PFSK-1 (cell line): Measurements from ENCODE around the gene LCMT1.

ENCODE experiments used
- POLR2AphosphoS5 ChIP-seq: IDR thresholded peaks from 2 replicates; pipeline ENCODE4 v1.6.1; 2012; ENCODE audit warnings: low read depth, mild to moderate bottlenecking, control low read depth, low read length, moderate library complexity
- SIN3A ChIP-seq: IDR thresholded peaks from 2 replicates; pipeline ENCODE4 v1.6.1; 2012; ENCODE audit warnings: mild to moderate bottlenecking, low read length, moderate library complexity, borderline replicate concordance; ENCODE audit not compliant: insufficient read depth
- TAF1 ChIP-seq: IDR thresholded peaks from 2 replicates; pipeline ENCODE4 v1.6.1; 2012; ENCODE audit warnings: low read length, control low read depth, borderline replicate concordance; ENCODE audit not compliant: insufficient read depth
- TF ChIP-seq, protein P1 (sequence below), 2 experiments: IDR thresholded peaks; 2 replicates each; pipeline versions ENCODE4 v1.6.1 to v1.8.0; 2011 to 2012; ENCODE audit warnings: low read depth in 2 of 2, low read length in 2 of 2, control low read depth in 1 of 2, inconsistent platforms in 1 of 2, mild to moderate bottlenecking in 1 of 2, moderate library complexity in 1 of 2; ENCODE audit not compliant: insufficient read depth in 1 of 2

DNA sequence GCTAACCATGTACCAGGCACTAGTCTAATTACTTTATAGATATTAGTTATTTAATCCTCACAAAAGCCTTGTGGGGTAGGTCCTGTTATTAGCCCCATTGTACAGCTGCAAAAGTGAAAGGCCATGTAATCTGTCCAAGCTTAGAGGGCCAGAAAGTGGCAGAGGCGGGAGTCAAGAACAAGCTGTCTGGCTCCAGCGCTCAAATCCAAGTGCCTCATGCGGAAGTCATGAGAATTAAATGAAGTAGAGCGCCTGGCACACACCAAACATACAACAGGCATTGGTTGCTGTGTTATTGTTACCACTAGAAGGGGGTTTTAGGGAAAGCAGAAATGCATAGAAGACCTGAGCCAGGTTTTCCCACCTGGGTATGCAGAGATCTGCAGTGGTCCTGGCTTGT, 106.4 kb downstream of the LCMT1 start:
- TF ChIP-seq SIN3A (no peak), POLR2AphosphoS5 (no peak), TAF1 (no peak)
- TF ChIP-seq, protein P1, sequence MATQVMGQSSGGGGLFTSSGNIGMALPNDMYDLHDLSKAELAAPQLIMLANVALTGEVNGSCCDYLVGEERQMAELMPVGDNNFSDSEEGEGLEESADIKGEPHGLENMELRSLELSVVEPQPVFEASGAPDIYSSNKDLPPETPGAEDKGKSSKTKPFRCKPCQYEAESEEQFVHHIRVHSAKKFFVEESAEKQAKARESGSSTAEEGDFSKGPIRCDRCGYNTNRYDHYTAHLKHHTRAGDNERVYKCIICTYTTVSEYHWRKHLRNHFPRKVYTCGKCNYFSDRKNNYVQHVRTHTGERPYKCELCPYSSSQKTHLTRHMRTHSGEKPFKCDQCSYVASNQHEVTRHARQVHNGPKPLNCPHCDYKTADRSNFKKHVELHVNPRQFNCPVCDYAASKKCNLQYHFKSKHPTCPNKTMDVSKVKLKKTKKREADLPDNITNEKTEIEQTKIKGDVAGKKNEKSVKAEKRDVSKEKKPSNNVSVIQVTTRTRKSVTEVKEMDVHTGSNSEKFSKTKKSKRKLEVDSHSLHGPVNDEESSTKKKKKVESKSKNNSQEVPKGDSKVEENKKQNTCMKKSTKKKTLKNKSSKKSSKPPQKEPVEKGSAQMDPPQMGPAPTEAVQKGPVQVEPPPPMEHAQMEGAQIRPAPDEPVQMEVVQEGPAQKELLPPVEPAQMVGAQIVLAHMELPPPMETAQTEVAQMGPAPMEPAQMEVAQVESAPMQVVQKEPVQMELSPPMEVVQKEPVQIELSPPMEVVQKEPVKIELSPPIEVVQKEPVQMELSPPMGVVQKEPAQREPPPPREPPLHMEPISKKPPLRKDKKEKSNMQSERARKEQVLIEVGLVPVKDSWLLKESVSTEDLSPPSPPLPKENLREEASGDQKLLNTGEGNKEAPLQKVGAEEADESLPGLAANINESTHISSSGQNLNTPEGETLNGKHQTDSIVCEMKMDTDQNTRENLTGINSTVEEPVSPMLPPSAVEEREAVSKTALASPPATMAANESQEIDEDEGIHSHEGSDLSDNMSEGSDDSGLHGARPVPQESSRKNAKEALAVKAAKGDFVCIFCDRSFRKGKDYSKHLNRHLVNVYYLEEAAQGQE (IDR thresholded peaks at IDR 0.05; ENCODE audit: insufficient read depth in 1 of 2, low read depth in 2 of 2, low read length in 2 of 2), result no peak
